ENCODE measurements around the gene KCNK17. TPM values are rescaled to one million over a fixed set of nuclear protein-coding genes. Genes with fewer than 3 reads are reported as not detected.

KCNK17 gene
- total RNA-seq, 1 experiment from 2014 or later: 1.2 TPM

DNA sequence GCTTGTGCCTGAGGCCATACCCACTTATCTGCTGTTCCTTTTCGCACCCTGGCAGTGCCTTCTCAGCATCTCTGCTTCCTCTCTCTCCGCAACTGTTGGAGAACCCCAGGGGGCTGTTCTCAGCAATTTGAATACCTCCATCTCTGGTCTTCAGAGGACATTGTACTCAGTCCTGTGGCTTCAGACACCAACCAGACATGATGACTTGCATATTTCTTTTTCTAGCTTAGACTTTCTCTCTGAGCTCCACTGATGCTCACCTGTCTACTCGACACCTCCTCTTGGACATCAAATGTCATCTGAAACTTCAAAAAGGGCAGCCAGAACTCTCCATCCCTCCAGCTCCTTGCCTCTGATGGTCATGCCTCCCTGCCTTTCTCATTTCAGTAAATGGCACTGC, 27.1 kb upstream of the KCNK17 start:
- H3K18ac ChIP-seq (ENCODE audit: insufficient read length, low read depth, low read length): no peak overlapping the region
- H3K9me3 Mint-ChIP-seq: peaks cover 0 to 4% of the 10 kb centered on the region in 2 experiments; a peak in 3 of 5 replicates

More for the DNA sequence above, 27.1 kb upstream of the KCNK17 start:
- Histone ChIP-seq H3K9ac (ENCODE audit: extremely low read depth, insufficient read length, low read length) (no peak overlapping the region), H3T11ph (ENCODE audit: low read length) (no peak overlapping the region), H2AFZ (ENCODE audit: low read length) (no peak overlapping the region), H2BK120ac (ENCODE audit: low read depth, low read length, poor library complexity, severe bottlenecking) (no peak overlapping the region), H3K4ac (ENCODE audit: low read depth, low read length) (no peak overlapping the region), H3K79me2 (ENCODE audit: insufficient read depth, low read length) (no peaks in the 10 kb centered on the region), H3K27ac (ENCODE audit: insufficient read length, low read depth, low read length) (no peak overlapping the region), H3K23ac (ENCODE audit: insufficient read length, low read depth, low read length) (no peak overlapping the region), H4K20me1 (ENCODE audit: control insufficient read depth, insufficient read depth, insufficient read length) (no peaks in the 10 kb centered on the region), H3K56ac (ENCODE audit: insufficient read length, low read depth, low read length) (no peak overlapping the region), H2AK5ac (ENCODE audit: insufficient read length, low read length) (no peak overlapping the region), H2BK12ac (ENCODE audit: insufficient read length, low read depth, low read length) (no peak overlapping the region), H3K4me1 (ENCODE audit: insufficient read depth, low read length) (no peaks in the 10 kb centered on the region; the same call in 1 of the 2 replicates), H2BK15ac (ENCODE audit: low read depth, low read length) (no peak overlapping the region), H3K4me2 (ENCODE audit: insufficient read depth, insufficient read length, low read length) (no peak overlapping the region), H3K9me3 (ENCODE audit: control insufficient read depth, low read depth, low read length) (no peaks in the 10 kb centered on the region), H4K91ac (ENCODE audit: insufficient read length, low read depth, low read length) (no peak overlapping the region), H3K79me1 (ENCODE audit: insufficient read depth, low read depth, low read length, poor library complexity, severe bottlenecking) (no peaks in the 10 kb centered on the region), H4K5ac (ENCODE audit: insufficient read length, low read depth, low read length) (no peak overlapping the region), H3K27me3 (ENCODE audit: insufficient read depth, low read length) (no peaks in the 10 kb centered on the region), H2BK20ac (ENCODE audit: low read depth, low read length, poor library complexity, severe bottlenecking) (no peak overlapping the region), H4K8ac (replicated peaks; ENCODE audit: insufficient read length, low read depth, low read length) (no peak overlapping the region), H3K14ac (ENCODE audit: insufficient read depth, low read length) (no peak overlapping the region), H2BK5ac (ENCODE audit: insufficient read length, low read length) (no peak overlapping the region), H3K23me2 (ENCODE audit: insufficient read length, low read depth, low read length, poor library complexity, severe bottlenecking) (no peaks in the 10 kb centered on the region)
- DNase-seq: no peak
- Mint-ChIP-seq H3K4me3 (no peak overlapping the region), H3K27me3 (ENCODE audit: low read depth) (peaks cover 5% of the 10 kb centered on the region), H3K4me1 (peaks cover 35 to 47% of the 10 kb centered on the region in 2 experiments), H3K27ac (no peak overlapping the region), H3K36me3 (ENCODE audit: insufficient read depth in 1 of 3, low read depth in 3 of 3) (peaks cover 0 to 5% (median 0%) of the 10 kb centered on the region in 3 experiments; a peak in 2 of 7 replicates)
- TF ChIP-seq, protein P1, sequence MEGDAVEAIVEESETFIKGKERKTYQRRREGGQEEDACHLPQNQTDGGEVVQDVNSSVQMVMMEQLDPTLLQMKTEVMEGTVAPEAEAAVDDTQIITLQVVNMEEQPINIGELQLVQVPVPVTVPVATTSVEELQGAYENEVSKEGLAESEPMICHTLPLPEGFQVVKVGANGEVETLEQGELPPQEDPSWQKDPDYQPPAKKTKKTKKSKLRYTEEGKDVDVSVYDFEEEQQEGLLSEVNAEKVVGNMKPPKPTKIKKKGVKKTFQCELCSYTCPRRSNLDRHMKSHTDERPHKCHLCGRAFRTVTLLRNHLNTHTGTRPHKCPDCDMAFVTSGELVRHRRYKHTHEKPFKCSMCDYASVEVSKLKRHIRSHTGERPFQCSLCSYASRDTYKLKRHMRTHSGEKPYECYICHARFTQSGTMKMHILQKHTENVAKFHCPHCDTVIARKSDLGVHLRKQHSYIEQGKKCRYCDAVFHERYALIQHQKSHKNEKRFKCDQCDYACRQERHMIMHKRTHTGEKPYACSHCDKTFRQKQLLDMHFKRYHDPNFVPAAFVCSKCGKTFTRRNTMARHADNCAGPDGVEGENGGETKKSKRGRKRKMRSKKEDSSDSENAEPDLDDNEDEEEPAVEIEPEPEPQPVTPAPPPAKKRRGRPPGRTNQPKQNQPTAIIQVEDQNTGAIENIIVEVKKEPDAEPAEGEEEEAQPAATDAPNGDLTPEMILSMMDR (conservative IDR thresholded peaks at IDR 0.05): no peak
- WGBS (ENCODE audit: extremely low coverage, insufficient read length, low lambda C conversion rate): no CpG with 5 or more reads among the region's 3 CpGs

Measured in H9 (cell line).